Measurements from ENCODE around the gene BECN2.

The BECN2 gene, protein sequence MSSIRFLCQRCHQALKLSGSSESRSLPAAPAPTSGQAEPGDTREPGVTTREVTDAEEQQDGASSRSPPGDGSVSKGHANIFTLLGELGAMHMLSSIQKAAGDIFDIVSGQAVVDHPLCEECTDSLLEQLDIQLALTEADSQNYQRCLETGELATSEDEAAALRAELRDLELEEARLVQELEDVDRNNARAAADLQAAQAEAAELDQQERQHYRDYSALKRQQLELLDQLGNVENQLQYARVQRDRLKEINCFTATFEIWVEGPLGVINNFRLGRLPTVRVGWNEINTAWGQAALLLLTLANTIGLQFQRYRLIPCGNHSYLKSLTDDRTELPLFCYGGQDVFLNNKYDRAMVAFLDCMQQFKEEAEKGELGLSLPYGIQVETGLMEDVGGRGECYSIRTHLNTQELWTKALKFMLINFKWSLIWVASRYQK

DNA sequence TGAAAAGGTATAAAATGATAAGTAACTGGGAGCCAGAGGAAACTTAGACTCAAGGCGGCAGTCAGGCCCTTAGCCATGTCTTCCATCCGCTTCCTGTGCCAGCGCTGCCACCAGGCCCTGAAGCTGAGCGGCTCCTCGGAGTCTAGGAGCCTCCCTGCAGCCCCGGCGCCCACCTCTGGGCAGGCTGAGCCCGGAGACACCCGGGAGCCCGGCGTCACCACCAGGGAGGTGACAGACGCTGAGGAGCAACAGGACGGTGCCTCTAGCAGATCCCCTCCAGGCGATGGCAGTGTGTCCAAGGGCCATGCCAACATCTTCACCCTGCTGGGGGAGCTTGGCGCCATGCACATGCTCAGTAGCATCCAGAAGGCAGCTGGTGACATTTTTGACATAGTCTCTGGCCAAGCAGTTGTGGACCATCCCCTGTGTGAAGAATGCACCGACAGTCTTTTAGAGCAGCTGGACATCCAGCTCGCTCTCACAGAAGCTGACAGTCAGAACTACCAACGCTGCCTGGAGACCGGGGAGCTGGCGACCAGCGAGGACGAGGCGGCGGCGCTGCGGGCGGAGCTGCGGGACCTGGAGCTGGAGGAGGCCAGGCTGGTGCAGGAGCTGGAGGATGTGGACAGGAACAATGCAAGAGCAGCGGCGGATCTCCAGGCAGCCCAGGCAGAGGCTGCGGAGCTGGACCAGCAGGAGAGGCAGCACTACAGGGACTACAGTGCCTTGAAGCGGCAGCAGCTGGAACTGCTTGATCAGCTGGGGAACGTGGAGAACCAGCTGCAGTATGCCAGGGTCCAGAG lies at the start of gene BECN2:
BECN2 (plus strand) TSS at position 76 of the 803 bp plus-strand sequence; CDS start at position 76, 0 bp downstream.
- no peaks in the 10 kb centered on the region for H3K9me3 ChIP-seq (ENCODE audit: low read length)
- TF ChIP-seq, protein P1, sequence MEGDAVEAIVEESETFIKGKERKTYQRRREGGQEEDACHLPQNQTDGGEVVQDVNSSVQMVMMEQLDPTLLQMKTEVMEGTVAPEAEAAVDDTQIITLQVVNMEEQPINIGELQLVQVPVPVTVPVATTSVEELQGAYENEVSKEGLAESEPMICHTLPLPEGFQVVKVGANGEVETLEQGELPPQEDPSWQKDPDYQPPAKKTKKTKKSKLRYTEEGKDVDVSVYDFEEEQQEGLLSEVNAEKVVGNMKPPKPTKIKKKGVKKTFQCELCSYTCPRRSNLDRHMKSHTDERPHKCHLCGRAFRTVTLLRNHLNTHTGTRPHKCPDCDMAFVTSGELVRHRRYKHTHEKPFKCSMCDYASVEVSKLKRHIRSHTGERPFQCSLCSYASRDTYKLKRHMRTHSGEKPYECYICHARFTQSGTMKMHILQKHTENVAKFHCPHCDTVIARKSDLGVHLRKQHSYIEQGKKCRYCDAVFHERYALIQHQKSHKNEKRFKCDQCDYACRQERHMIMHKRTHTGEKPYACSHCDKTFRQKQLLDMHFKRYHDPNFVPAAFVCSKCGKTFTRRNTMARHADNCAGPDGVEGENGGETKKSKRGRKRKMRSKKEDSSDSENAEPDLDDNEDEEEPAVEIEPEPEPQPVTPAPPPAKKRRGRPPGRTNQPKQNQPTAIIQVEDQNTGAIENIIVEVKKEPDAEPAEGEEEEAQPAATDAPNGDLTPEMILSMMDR (IDR thresholded peaks at IDR 0.05; ENCODE audit: low read length): no peak
- no peak for TF ChIP-seq EZH2 (IDR thresholded peaks at IDR 0.05; ENCODE audit: borderline replicate concordance, low read length)
- no peak within 1 kb of the TSS for H3K27ac ChIP-seq (ENCODE audit: low read depth, low read length, poor library complexity, severe bottlenecking)
- H3K36me3 ChIP-seq (ENCODE audit: insufficient read depth, low read length): no peaks in the 10 kb centered on the region
- no peaks in the 10 kb centered on the region for H3K4me1 ChIP-seq (ENCODE audit: insufficient read depth, low read length, severe bottlenecking)
- H3K9me2 ChIP-seq (ENCODE audit: low read depth, low read length): no peaks in the 10 kb centered on the region
- no peaks in the 10 kb centered on the region for H3K79me2 ChIP-seq (ENCODE audit: insufficient read depth, low read length)
- no peak within 1 kb of the TSS for H3K4me2 ChIP-seq (ENCODE audit: low read length)
- no peak within 1 kb of the TSS for H2AFZ ChIP-seq (ENCODE audit: low read length)
- no peak within 1 kb of the TSS for H3K4me3 ChIP-seq (ENCODE audit: low read depth, low read length, poor library complexity, severe bottlenecking)
- H3K9ac ChIP-seq (ENCODE audit: low read length): no peak within 1 kb of the TSS
- no peaks in the 10 kb centered on the region for H3K27me3 ChIP-seq (ENCODE audit: insufficient read depth, low read length)
- H4K20me1 ChIP-seq (ENCODE audit: insufficient read depth, low read length): no peaks in the 10 kb centered on the region
- H3F3A ChIP-seq (ENCODE audit: insufficient read depth, low read length): no peaks in the 10 kb centered on the region

DNA sequence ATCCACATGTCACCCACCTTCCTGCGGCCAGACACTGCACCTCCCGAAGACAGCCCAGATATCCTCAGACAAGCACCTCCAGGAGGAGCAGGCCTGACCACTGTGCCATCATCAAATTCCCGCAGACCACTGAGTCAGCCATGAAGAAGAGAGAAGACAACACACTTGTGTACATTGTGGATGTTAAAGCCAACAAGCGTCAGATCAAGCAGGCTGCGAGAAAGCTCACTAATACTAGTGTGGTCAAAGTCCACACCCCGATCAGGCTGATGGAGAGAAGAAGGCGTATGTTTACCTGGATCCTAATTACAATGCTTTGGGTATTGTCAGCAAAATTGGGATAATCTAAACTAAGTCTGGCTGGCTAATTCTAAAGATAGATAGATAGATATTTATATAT lies 41.4 kb upstream of the BECN2 start:
- Histone ChIP-seq H3K4me1 (ENCODE audit: insufficient read depth, low read length, severe bottlenecking) (no peaks in the 10 kb centered on the region), H4K20me1 (ENCODE audit: insufficient read depth, low read length) (no peaks in the 10 kb centered on the region), H3K9me2 (ENCODE audit: low read depth, low read length) (no peaks in the 10 kb centered on the region), H3K9me3 (ENCODE audit: low read length) (no peaks in the 10 kb centered on the region), H3K27ac (ENCODE audit: low read depth, low read length, poor library complexity, severe bottlenecking) (no peak overlapping the region), H2AFZ (ENCODE audit: low read length) (no peak overlapping the region), H3F3A (ENCODE audit: insufficient read depth, low read length) (no peaks in the 10 kb centered on the region), H3K27me3 (ENCODE audit: insufficient read depth, low read length) (0 out of 2 replicates have a peak, but pooled peaks cover 4% of the 10 kb centered on the region), H3K9ac (ENCODE audit: low read length) (no peak overlapping the region), H3K4me3 (ENCODE audit: low read depth, low read length, poor library complexity, severe bottlenecking) (no peak overlapping the region), H3K36me3 (ENCODE audit: insufficient read depth, low read length) (no peaks in the 10 kb centered on the region), H3K4me2 (ENCODE audit: low read length) (no peak overlapping the region), H3K79me2 (ENCODE audit: insufficient read depth, low read length) (no peaks in the 10 kb centered on the region)
- TF ChIP-seq, protein P1 (IDR thresholded peaks at IDR 0.05; ENCODE audit: low read length): no peak
- no peak for TF ChIP-seq EZH2 (IDR thresholded peaks at IDR 0.05; ENCODE audit: borderline replicate concordance, low read length)

GRCh38 chr1:241917487-241917886 lies 40.1 kb upstream of the BECN2 start:
- H3K9me2 ChIP-seq (ENCODE audit: low read depth, low read length): no peaks in the 10 kb centered on the region
- H3K4me3 ChIP-seq (ENCODE audit: low read depth, low read length, poor library complexity, severe bottlenecking): no peak overlapping the region
- H3K79me2 ChIP-seq (ENCODE audit: insufficient read depth, low read length): no peaks in the 10 kb centered on the region
- no peaks in the 10 kb centered on the region for H4K20me1 ChIP-seq (ENCODE audit: insufficient read depth, low read length)
- no peaks in the 10 kb centered on the region for H3K36me3 ChIP-seq (ENCODE audit: insufficient read depth, low read length)
- H3K9ac ChIP-seq (ENCODE audit: low read length): no peak overlapping the region
- no peaks in the 10 kb centered on the region for H3K9me3 ChIP-seq (ENCODE audit: low read length)
- H3F3A ChIP-seq (ENCODE audit: insufficient read depth, low read length): no peaks in the 10 kb centered on the region
- H3K4me1 ChIP-seq (ENCODE audit: insufficient read depth, low read length, severe bottlenecking): no peaks in the 10 kb centered on the region
- TF ChIP-seq EZH2 (IDR thresholded peaks at IDR 0.05; ENCODE audit: borderline replicate concordance, low read length): no peak
- TF ChIP-seq, protein P1 (IDR thresholded peaks at IDR 0.05; ENCODE audit: low read length): no peak
- 0 out of 2 replicates have a peak, but pooled peaks cover 4% of the 10 kb centered on the region for H3K27me3 ChIP-seq (ENCODE audit: insufficient read depth, low read length)
- H2AFZ ChIP-seq (ENCODE audit: low read length): no peak overlapping the region
- H3K27ac ChIP-seq (ENCODE audit: low read depth, low read length, poor library complexity, severe bottlenecking): no peak overlapping the region
- H3K4me2 ChIP-seq (ENCODE audit: low read length): no peak overlapping the region
